HT-29 (cell line): ENCODE data around the gene MLLT1. TPM values are rescaled to one million over a fixed set of nuclear protein-coding genes. Genes with fewer than 3 reads are reported as not detected.
"Not testable (repeated sequence)": the region's sequence is repeated elsewhere in the genome, so short reads cannot be mapped to it uniquely, and the experiment has no call there.

ENCODE experiments used
- DNase-seq: peaks from one replicate; pipeline ENCODE4 v3.0.0-alpha.2; 2015; ENCODE audit warnings: low spot score
- total RNA-seq: library from RNA; depleted of rRNA; stranded (reverse); fragments of >200 nt; shearing (Covaris generic); gene quantifications from 2 replicates; pipeline ENCODE4 v1.2.3, GENCODE V29; 2014; rRNA removed

Gene MLLT1, protein sequence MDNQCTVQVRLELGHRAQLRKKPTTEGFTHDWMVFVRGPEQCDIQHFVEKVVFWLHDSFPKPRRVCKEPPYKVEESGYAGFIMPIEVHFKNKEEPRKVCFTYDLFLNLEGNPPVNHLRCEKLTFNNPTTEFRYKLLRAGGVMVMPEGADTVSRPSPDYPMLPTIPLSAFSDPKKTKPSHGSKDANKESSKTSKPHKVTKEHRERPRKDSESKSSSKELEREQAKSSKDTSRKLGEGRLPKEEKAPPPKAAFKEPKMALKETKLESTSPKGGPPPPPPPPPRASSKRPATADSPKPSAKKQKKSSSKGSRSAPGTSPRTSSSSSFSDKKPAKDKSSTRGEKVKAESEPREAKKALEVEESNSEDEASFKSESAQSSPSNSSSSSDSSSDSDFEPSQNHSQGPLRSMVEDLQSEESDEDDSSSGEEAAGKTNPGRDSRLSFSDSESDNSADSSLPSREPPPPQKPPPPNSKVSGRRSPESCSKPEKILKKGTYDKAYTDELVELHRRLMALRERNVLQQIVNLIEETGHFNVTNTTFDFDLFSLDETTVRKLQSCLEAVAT
- total RNA-seq, result 22.5 and 27.4 TPM in 2 replicates

DNA sequence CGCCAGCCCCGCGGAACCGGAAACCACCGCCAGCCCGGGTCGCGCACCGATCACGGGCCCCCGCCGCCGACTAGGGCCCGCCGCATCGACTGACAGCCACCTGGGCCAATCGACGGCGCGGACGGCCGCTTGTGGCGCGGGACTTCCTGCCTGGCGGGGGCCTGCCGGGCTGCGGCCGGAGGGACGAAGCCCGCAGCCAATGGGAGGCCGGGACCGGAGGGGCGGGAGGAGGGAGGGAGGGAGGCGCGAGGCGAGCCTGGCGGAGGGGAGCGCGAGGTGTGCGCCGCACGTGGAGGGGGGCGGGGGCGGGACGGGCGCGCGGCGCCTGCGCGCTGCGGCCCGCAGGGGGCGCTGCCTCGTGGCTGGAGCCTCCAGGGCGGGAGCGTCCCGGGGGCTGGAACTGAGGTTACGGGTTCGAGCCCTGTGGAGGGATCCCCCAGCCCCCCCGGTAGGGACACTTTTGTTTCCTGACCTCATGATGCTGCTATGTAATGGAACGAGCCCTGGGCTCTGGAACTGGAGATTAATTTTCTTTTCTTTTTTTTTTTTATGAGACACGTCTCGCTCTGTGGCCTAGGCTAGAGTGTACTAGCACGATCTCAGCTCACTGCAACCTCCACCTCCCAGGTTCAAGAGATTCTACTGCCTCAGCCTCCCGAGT lies at the start of gene MLLT1:
Gene MLLT1 (minus strand): TSS at position 45 of the 661 bp plus-strand sequence. CDS start 191 bp downstream, outside the sequence.
- peak; percentile 88 for DNase-seq

- no peak for DNase-seq
Observed at GRCh38 chr19:6326815-6327214, 47.0 kb upstream of the MLLT1 start.

DNA sequence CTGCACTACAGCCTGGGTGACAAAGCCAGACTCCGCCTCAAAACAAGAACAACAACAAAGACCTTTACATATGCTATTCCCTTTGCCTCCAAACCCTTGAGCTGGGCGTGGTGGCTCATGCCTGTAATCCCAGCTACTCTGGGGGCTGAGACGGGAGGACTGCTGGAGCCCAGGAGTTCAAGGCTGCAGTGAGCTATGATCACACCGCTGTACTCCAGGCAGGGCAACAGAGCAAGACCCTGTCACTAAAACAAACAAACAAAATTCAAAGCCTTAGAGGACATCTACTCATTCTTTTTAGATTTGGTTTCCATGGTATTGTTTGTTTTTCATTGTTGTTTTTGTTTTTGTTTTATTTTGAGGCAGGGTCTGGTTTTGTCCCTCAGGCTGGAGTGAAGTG lies 45.8 kb upstream of the MLLT1 start:
- no peak for DNase-seq

GRCh38 chr19:6324757-6325156 lies 45.0 kb upstream of the MLLT1 start:
- DNase-seq, result no peak

DNA sequence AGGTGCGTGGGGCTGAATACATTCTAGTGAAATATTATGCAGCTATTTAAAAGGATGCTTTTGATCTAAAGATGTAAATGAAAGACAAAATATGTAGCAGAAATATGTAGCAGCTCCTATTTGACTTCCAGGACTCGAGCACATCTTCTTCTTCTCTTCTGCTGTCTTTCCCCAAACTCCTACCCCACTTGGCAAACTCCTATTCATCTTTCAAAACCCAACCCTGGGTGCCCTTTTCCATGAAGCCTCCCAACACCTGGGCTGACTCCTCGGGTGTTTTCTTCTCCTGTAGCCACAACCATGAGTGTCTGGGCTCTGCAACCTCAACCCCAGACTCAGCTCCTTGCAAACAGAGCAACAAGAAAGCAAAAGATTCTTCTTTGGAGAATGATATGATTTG lies 42.5 kb upstream of the MLLT1 start:
- DNase-seq, result no peak

- no peak for DNase-seq
Observed at GRCh38 chr19:6319376-6319775, 39.6 kb upstream of the MLLT1 start.

DNA sequence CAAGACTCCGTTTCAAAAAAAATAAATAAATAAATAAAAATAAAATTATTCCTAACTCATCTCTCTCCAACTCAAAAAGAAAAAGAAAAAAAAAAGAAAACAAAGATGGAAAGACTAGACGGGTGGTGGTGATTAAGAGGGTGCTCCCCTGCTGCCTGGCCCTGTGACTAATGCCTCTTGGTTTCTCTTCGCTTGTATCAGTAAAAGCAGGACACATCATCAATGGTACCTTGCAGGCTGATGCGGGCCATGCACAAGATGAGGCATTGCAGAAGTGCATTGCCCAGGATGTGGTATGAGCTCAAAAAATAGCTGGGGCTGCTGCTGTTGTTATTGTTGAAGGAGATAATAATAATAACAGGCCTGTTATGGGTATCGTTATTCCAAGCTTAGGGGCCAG lies 39.0 kb upstream of the MLLT1 start:
- DNase-seq, result no peak

DNA sequence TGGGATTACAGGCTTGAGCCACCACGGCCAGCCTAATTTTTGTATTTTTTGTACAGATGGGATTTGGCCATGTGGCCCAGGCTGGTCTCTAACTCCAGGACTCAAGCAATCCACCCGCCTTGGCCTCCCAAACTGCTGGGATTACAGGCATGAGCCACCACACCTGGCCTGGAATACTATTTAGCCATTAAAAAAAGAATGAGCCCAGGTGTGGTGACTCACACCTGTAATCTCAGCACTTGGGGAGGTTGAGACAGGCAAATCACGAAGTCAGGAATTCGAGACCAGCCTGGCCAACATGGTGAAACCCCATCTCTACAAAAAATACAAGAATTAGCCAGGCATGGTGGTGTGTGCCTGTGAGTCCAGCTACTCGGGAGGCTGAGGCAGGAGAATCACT lies 35.9 kb upstream of the MLLT1 start:
- not testable (repeated sequence) for DNase-seq

- no peak for DNase-seq
Observed at GRCh38 chr19:6313398-6313969, 33.7 kb upstream of the MLLT1 start.

DNA sequence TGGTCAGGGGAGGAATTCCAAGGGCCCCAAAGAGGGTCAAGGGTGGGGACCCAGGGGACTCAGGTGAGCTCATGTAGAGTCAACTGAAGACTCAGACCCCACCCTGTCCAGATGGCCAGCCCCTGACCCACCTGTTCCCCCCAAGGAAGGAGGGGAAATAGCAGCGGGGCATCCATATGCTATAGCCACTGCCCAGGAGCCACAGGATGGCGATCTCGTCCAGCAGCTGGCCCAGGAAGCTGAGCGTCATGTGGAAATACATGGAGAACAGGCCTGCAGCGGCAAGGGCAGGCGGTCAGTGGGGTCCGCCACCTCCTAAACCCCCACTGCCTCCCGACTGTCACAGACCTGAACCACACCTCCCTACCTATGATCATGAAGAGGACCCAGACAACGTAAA lies 32.2 kb upstream of the MLLT1 start:
- no peak for DNase-seq

DNA sequence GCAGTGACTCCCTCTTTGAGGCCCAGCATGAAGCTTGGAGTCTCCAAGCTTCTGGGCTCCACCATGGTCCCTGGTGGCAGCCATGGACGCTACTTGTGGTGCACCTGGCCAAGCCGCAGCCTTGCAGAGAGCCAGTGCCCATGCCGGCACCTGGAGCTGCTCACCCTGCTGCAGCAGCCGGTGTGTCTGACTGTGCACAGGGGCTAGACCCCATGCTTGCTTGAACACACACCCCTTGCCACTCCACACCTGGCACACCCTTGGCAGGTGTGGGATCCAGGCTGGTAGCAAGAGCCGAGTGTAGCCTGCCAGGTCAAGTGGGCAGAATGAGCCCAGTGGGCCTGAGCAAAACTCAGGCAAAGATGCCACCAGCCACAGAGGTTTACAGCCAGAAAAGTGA lies 18.6 kb upstream of the MLLT1 start:
- DNase-seq, result no peak

DNA sequence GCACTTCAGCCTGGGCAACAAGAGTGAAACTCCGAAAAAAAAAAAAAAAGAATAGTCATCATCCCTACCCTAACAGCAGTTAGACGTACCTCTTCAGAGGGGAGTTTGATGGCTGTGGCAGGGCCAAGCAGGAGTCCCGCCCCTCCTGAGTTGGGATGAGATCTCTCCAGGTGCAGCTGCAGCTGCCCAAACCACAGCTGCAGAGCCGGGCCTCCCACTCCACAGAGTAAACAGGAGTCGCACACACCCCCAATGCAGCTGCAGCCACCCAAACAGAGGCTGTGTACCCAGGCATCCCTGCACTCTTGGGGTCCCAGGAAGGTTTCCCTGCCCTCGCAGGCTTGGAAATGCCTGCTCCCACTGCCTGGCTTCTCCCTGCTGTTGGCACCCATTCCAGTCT lies 17.4 kb upstream of the MLLT1 start:
- no peak for DNase-seq

DNA sequence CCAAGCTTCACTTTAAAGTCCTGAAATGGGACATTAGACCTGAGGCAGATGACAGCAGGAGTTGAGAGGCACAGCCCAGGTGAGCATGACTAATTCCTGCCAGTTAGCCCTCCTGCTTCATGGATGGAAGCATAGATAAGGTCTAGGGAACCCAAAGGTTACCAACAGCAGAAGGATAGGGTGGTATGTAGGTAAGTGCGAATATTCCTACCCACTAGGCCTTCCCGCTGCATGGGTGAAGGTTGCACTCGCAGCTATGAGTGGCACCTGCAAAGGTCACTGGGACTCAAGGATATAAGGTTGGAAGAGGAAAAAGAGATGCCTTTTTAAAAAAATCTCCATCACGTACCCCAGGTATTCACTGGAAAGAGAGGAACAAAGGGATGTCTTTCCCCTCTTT lies 12.2 kb upstream of the MLLT1 start:
- DNase-seq, result no peak

DNA sequence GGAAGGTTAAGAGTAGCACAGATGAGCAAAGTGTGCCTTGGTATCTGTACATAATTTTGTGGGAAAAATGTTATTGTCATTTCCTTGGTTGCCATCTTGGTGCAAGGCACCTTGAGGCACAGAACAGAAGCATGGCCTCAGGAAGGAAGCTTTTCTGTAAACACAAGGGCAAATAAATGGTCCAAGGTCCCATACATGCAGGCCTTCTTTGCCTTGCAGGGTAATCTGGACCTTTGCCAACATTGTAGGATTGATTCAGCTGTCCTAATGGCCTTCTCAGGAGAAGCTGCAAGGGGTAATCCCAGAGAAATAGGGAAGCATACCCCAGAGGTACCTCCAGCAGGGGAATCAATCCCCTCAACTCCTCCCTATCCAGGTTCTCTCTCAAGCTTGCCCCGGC lies 9.0 kb upstream of the MLLT1 start:
- no peak for DNase-seq

DNA sequence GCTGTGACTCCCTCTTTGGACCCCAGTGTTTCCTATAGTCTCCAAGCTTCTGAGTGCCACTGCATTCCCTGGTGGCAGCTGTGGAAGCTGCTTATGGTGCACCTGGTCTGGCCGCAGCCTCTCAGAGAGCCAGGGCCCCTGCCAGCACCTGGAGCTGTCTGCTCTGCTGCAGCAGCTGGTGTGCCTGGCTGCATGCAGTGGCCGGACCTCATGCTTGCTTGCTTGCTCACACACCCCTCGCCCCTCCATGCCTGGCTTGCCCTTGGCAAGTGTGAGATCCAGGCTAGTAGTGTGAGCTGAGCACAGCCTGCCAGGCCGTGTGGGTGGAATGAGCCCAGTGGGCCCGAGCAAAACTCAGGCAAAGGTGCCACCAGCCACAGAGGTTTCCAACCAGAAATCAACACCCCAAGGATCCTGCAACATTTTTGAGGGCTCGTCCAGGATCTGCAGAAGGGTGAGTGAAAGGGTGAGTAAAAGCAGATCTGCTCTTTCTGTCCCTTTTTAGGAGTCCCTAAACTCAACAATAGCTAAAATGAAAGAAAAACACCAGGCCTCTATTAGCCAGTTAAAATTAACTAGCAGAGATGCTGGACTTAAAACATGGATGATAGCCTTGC lies 7.6 kb upstream of the MLLT1 start:
- no peak for DNase-seq

GRCh38 chr19:6286676-6287075 lies 6.9 kb upstream of the MLLT1 start:
- no peak for DNase-seq

DNA sequence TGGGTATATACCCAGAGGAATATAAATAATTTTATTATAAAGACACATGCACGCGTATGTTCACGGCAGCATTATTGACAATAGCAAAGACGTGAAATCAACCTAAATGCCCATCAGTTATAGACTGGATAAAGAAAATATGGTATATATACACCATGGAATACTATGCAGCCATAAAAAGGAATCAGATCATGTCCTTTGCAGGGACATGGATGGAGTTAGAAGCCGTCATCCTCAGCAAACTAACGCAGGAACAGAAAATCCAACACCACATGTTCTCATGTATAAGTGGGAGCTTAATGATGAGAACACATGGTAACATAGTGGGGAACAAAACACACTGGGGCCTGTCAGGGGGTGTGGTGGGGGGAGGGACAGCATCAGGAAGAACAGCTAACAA lies 2.6 kb upstream of the MLLT1 start:
- not testable (repeated sequence) for DNase-seq

- DNase-seq, result no peak
Observed at GRCh38 chr19:6279620-6279930, 200 bp downstream of the MLLT1 start.

- no peak for DNase-seq
Observed at GRCh38 chr19:6278740-6279619, 795 bp downstream of the MLLT1 start.

DNA sequence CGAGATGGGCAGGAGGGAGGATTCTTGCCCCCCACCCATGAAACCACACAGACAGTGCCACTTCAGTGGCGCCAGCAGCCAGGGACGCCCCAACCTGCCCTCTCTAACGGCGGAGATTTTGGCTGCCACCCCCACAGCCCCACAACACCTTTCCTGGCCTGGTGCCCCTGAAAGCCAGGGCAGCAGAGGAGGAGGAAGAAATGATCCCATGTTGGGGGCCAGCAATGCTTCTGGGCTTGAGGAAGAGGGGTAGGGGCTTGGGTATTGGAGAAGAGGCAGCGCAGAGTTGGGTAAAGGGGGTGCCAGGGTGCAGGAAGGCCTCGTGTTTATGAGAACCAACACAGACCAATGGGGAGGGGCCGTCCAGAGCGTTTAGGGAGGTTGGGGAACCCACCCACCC lies 1.7 kb downstream of the MLLT1 start:
- no peak for DNase-seq

DNA sequence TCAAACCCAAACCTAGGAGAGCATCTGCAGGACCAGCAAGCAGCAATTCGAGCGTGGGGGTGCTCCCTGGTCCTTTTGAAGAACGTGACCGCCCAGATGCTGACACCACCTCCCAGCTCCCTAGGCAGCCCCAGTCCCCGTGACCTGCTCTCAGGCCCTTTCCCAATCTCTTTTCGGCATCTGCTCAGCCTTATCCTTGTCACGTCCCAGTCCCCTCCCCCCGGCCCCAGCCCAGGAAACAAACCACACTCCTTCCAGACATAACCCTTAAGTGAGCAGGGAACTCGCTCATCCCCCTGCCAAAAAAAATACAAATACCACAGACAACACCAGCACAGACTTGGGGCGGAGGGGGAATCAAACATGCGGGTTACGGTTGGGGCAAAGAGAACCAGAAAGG lies 3.3 kb downstream of the MLLT1 start:
- DNase-seq, result no peak
